ENCODE data around the gene MYO16.

GRCh38 chr13:108964606-108965005 is 335.2 kb downstream of the MYO16 start:
- TF ChIP-seq CTCF (IDR thresholded peaks at IDR 0.05) (no peak), POLR2AphosphoS5 (IDR thresholded peaks at IDR 0.05; ENCODE audit: insufficient read depth in 1 of 2, low read depth in 1 of 2) (no peak), POLR2A (IDR thresholded peaks at IDR 0.05) (no peak)
